HepG2 (cell line): ENCODE data around the gene CLCN2. TPM values are rescaled to one million over a fixed set of nuclear protein-coding genes. Genes with fewer than 3 reads are reported as not detected.

Experiments
- CENPT ChIP-seq: sonication (generic); formaldehyde crosslinking; IDR thresholded peaks from 2 replicates; pipeline ENCODE4 v1.8.0; 2022; ENCODE audit warnings: low read depth, mild to moderate bottlenecking, moderate library complexity, missing genetic modification reagents
- RORA ChIP-seq: sonication (generic); formaldehyde crosslinking; IDR thresholded peaks from 2 replicates; pipeline ENCODE4 v1.5.0; 2020; ENCODE audit warnings: mild to moderate bottlenecking, missing genetic modification reagents, moderate library complexity
- SPEN ChIP-seq: sonication (generic); formaldehyde crosslinking; IDR thresholded peaks from 2 replicates; pipeline ENCODE4 v1.5.1; 2020; ENCODE audit warnings: low read depth, mild to moderate bottlenecking, missing genetic modification reagents
- THAP11 ChIP-seq: IDR thresholded peaks from 2 replicates; pipeline ENCODE4 v1.6.1; 2016; ENCODE audit warnings: missing biosample characterization, missing genetic modification reagents
- ZNF251 ChIP-seq: sonication (generic); formaldehyde crosslinking; IDR thresholded peaks from 2 replicates; pipeline ENCODE4 v1.9.0; 2021; ENCODE audit warnings: mild to moderate bottlenecking, missing genetic modification reagents
- ZNF431 ChIP-seq: sonication (generic); formaldehyde crosslinking; IDR thresholded peaks from 2 replicates; pipeline ENCODE4 v1.9.0; 2022; ENCODE audit warnings: missing genetic modification reagents, low read depth, mild to moderate bottlenecking, borderline replicate concordance
- ZNF567 ChIP-seq: sonication (generic); formaldehyde crosslinking; IDR thresholded peaks from 2 replicates; pipeline ENCODE4 v1.8.1; 2023; ENCODE audit warnings: mild to moderate bottlenecking, missing genetic modification reagents, borderline replicate concordance
- ZNF678 ChIP-seq: sonication (generic); formaldehyde crosslinking; IDR thresholded peaks from 2 replicates; pipeline ENCODE4 v1.4.0; 2020; ENCODE audit warnings: mild to moderate bottlenecking, missing genetic modification reagents
- ZNF747 ChIP-seq: sonication (generic); formaldehyde crosslinking; IDR thresholded peaks from 2 replicates; pipeline ENCODE4 v1.8.1; 2023; ENCODE audit warnings: missing genetic modification reagents, mild to moderate bottlenecking, borderline replicate concordance
- ZNF775 ChIP-seq: sonication (generic); formaldehyde crosslinking; IDR thresholded peaks from 2 replicates; pipeline ENCODE4 v1.4.0; 2020; ENCODE audit warnings: missing genetic modification reagents, mild to moderate bottlenecking, moderate library complexity, borderline replicate concordance
- polyA plus RNA-seq, 8 experiments: library from polyadenylated mRNA; depleted of rRNA in 3 of 8; stranded (reverse) in 7 of 8; unstranded in 1 of 8; fragments of >200 nt; fragmentation: Illumina TruSeq in 4 of 8; extraction: Trizol in 4 of 8; gene quantifications; 2 replicates each; pipeline versions ENCODE4 v1.2.1 to v1.2.3, GENCODE V29; 2011 to 2016; ENCODE audit warnings: low read depth in 4 of 8, missing spikeins in 1 of 8, mixed read lengths in 1 of 8; ENCODE audit not compliant: insufficient read depth in 1 of 8
- total RNA-seq, 5 experiments: library from RNA; depleted of rRNA; stranded (reverse); fragments of >200 nt; fragmentation: Illumina TruSeq; extraction: Trizol; gene quantifications; 2 replicates each; pipeline ENCODE4 v1.2.3, GENCODE V29; 2016; ENCODE audit warnings: low read depth in 1 of 5
- TF ChIP-seq, protein P1 (sequence below): sonication (generic); formaldehyde crosslinking; IDR thresholded peaks from 2 replicates; pipeline ENCODE4 v1.4.0; 2020; ENCODE audit warnings: missing genetic modification reagents, borderline replicate concordance
- TF ChIP-seq, protein P2 (sequence below): sonication (generic); formaldehyde crosslinking; IDR thresholded peaks from 2 replicates; pipeline ENCODE4 v1.4.0; 2020; ENCODE audit warnings: mild to moderate bottlenecking, missing genetic modification reagents
- TF ChIP-seq, protein P3 (sequence below): sonication (generic); formaldehyde crosslinking; IDR thresholded peaks from 2 replicates; pipeline ENCODE4 v1.4.0; 2020; ENCODE audit warnings: missing genetic modification reagents, mild to moderate bottlenecking, borderline replicate concordance
- TF ChIP-seq, protein P4 (sequence below): sonication (generic); formaldehyde crosslinking; IDR thresholded peaks from 2 replicates; pipeline ENCODE4 v1.4.0; 2020; ENCODE audit warnings: mild to moderate bottlenecking, missing genetic modification reagents
- TF ChIP-seq, protein P5 (sequence below): sonication (generic); formaldehyde crosslinking; IDR thresholded peaks from 2 replicates; pipeline ENCODE4 v1.5.0; 2020; ENCODE audit warnings: missing genetic modification reagents

CLCN2 gene
- total and polyA plus RNA-seq, 2 of the 13 experiments (the other 11 are each of a cell fraction or from before 2014, with no cell fraction given), result 11.4 to 13.5 TPM

DNA sequence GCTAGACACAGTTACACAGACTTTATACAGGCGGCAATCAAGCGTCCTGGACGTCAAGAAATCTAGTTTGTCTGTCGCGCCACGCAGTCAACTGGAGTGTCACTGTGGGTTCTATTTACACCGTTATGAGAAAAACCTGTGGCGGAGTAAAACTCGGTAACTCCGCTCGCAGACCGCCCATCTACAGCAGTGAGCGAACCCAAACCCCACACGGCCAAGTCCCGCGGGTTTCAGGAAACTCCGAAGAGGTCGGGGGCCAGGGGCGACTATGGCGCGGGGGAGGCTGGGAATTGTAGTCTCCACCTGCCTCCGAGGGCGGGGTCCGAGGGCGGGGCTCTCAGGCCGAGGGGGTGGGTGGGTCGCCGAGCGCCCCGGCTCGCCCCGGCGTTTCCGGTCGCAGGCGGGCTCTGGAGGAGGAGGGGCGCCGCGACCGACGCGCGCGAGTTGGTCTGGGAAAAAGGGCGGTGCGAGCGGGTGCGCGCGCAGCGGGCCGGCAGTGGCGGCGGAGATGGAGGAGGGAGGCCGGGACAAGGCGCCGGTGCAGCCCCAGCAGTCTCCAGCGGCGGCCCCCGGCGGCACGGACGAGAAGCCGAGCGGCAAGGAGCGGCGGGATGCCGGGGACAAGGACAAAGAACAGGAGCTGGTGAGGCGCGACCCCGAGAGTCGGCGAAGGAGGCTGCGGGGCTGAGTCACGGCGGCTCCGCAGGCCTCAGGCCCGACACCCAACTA lies 62.5 kb downstream of the CLCN2 start, which contains the start of gene PSMD2 (continued):
- TF ChIP-seq, protein P1, sequence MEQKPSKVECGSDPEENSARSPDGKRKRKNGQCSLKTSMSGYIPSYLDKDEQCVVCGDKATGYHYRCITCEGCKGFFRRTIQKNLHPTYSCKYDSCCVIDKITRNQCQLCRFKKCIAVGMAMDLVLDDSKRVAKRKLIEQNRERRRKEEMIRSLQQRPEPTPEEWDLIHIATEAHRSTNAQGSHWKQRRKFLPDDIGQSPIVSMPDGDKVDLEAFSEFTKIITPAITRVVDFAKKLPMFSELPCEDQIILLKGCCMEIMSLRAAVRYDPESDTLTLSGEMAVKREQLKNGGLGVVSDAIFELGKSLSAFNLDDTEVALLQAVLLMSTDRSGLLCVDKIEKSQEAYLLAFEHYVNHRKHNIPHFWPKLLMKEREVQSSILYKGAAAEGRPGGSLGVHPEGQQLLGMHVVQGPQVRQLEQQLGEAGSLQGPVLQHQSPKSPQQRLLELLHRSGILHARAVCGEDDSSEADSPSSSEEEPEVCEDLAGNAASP (CRISPR knock-in tag), result no peak
- TF ChIP-seq ZNF431 (CRISPR knock-in tag) (no peak), RORA (CRISPR knock-in tag) (no peak), THAP11 (peak; percentile 98), CENPT (CRISPR knock-in tag) (no peak), ZNF775 (CRISPR knock-in tag) (no peak), SPEN (CRISPR knock-in tag) (peak; percentile 90), ZNF567 (no peak), ZNF678 (no peak; the same call in 1 of the 2 replicates), ZNF251 (CRISPR knock-in tag) (no peak), ZNF747 (CRISPR knock-in tag) (no peak)
- TF ChIP-seq, protein P2, sequence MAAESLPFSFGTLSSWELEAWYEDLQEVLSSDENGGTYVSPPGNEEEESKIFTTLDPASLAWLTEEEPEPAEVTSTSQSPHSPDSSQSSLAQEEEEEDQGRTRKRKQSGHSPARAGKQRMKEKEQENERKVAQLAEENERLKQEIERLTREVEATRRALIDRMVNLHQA, result no peak
- TF ChIP-seq, protein P3, sequence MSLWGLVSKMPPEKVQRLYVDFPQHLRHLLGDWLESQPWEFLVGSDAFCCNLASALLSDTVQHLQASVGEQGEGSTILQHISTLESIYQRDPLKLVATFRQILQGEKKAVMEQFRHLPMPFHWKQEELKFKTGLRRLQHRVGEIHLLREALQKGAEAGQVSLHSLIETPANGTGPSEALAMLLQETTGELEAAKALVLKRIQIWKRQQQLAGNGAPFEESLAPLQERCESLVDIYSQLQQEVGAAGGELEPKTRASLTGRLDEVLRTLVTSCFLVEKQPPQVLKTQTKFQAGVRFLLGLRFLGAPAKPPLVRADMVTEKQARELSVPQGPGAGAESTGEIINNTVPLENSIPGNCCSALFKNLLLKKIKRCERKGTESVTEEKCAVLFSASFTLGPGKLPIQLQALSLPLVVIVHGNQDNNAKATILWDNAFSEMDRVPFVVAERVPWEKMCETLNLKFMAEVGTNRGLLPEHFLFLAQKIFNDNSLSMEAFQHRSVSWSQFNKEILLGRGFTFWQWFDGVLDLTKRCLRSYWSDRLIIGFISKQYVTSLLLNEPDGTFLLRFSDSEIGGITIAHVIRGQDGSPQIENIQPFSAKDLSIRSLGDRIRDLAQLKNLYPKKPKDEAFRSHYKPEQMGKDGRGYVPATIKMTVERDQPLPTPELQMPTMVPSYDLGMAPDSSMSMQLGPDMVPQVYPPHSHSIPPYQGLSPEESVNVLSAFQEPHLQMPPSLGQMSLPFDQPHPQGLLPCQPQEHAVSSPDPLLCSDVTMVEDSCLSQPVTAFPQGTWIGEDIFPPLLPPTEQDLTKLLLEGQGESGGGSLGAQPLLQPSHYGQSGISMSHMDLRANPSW, result no peak
- TF ChIP-seq, protein P4, sequence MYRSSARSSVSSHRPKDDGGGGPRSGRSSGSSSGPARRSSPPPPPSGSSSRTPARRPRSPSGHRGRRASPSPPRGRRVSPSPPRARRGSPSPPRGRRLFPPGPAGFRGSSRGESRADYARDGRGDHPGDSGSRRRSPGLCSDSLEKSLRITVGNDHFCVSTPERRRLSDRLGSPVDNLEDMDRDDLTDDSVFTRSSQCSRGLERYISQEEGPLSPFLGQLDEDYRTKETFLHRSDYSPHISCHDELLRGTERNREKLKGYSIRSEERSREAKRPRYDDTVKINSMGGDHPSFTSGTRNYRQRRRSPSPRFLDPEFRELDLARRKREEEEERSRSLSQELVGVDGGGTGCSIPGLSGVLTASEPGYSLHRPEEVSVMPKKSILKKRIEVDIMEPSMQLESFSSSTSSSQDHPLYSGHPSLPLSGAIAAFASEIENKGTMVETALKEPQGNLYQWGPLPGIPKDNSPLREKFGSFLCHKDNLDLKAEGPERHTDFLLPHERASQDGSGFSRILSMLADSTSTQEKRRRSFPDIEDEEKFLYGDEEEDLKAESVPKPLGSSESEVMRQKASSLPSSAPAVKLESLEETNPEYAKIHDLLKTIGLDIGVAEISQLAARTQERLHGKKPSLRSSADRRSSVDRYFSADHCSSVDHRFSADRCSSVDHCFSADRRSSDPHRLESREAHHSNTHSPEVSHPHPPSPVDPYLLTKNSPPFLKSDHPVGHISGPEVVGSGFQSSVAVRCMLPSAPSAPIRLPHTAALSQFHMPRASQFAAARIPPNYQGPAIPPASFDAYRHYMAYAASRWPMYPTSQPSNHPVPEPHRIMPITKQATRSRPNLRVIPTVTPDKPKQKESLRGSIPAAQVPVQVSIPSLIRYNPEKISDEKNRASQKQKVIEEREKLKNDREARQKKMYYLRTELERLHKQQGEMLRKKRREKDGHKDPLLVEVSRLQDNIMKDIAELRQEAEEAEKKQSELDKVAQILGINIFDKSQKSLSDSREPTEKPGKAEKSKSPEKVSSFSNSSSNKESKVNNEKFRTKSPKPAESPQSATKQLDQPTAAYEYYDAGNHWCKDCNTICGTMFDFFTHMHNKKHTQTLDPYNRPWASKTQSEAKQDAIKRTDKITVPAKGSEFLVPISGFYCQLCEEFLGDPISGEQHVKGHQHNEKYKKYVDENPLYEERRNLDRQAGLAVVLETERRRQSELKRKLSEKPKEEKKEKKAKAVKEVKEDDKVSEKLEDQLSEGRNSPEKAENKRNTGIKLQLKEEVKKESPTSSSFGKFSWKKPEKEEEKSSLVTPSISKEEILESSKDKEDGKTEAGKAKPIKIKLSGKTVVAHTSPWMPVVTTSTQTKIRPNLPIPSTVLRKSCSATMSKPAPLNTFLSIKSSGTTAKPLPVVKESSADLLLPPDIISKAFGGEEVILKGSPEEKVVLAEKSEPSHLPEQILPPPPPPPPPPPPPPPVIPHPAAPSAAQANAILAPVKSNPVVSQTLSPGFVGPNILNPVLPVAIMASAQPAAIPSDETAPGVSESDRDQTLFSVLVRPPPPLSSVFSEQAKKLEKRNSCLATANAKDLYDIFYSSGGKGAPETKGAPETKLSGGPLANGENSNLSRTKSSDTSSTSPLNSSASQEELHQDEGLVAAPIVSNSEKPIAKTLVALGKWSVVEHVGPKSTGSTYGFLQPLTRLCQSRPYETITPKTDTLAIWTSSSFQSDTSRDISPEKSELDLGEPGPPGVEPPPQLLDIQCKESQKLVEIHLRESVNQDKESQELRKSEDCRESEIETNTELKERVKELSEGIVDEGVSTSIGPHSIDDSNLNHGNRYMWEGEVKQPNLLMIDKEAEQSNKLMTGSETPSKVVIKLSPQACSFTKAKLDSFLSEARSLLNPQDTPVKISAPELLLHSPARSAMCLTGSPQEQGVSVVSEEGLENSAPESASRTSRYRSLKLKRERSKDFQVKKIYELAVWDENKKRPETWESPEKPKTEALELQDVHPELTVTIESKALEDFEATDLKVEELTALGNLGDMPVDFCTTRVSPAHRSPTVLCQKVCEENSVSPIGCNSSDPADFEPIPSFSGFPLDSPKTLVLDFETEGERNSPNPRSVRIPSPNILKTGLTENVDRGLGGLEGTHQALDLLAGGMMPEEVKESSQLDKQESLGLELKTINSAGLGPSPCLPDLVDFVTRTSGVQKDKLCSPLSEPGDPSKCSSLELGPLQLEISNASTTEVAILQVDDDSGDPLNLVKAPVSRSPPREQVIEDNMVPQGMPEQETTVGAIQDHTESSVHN (CRISPR knock-in tag), result no peak; the same call in 1 of the 2 replicates
- TF ChIP-seq, protein P5, sequence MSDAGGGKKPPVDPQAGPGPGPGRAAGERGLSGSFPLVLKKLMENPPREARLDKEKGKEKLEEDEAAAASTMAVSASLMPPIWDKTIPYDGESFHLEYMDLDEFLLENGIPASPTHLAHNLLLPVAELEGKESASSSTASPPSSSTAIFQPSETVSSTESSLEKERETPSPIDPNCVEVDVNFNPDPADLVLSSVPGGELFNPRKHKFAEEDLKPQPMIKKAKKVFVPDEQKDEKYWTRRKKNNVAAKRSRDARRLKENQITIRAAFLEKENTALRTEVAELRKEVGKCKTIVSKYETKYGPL, result no peak
